ENCODE data around the gene GAS7.

GRCh38 chr17:9934331-9934730 is 264.1 kb downstream of the GAS7 start:
- no peak for TF ChIP-seq POLR2A (IDR thresholded peaks at IDR 0.05)
- TF ChIP-seq CTCF (IDR thresholded peaks at IDR 0.05) = no peak
- no peak for TF ChIP-seq EP300 (IDR thresholded peaks at IDR 0.05)

Data from tibial nerve (tissue), 4 donors.